A549 (cell line): ENCODE data around the gene EXOC2. TPM values are rescaled to one million over a fixed set of nuclear protein-coding genes. Genes with fewer than 3 reads are reported as not detected.

Experiments used
- ATAC-seq, 2 experiments: fragments of 200-7000 bp in 1 of 2; fragments of >200 bp in 1 of 2; cut with Nextera tagmentation in 1 of 2; cut with Tn5 transposase in 1 of 2; 3 replicates each; pipeline versions ENCODE4 v1.8.0 to v1.9.1; 2018 to 2020; ENCODE audit warnings: mild to moderate bottlenecking in 1 of 2, moderate library complexity in 1 of 2
- CTCF ChIA-PET: fragments of 300-600 bp; sonication (Branson Sonifier 250); formaldehyde crosslinking; extraction: SDS; loops from one replicate; lab custom pipeline; 2021; ENCODE audit warnings: antibody characterized with exemption, inconsistent platforms; lab: Yijun Ruan, JAX
- POLR2A ChIA-PET: fragments of 350-600 bp; formaldehyde crosslinking; extraction: SDS; loops from one replicate; lab custom pipeline; 2021; ENCODE audit warnings: antibody characterized with exemption, inconsistent platforms; lab: Yijun Ruan, JAX
- DNase-seq, 2 experiments: peaks; one replicate each; pipeline versions ENCODE4 v3.0.0 to v3.0.0-alpha.2; 2011 to 2016; ENCODE audit warnings: low read depth in 1 of 2, low spot score in 1 of 2
- FAIRE-seq: peaks from 2 replicates; lab custom pipeline; 2011; peaks lifted over from hg19 to GRCh38; lab: Jason Lieb, UNC
- H3K27ac ChIP-seq, 2 experiments: fragments of >200 bp; sonication (Bioruptor Twin); formaldehyde crosslinking; 3 replicates each; pipeline ENCODE4 v1.5.1; 2016 to 2017
- H3K4me1 ChIP-seq: fragments of >200 bp; sonication (Bioruptor Twin); formaldehyde crosslinking; 3 replicates; pipeline ENCODE4 v1.6.1; 2016
- H3K4me2 ChIP-seq: fragments of >200 bp; sonication (Bioruptor Twin); formaldehyde crosslinking; 3 replicates; pipeline ENCODE4 v1.6.1; 2016
- H3K4me3 ChIP-seq: fragments of >200 bp; sonication (Bioruptor Twin); formaldehyde crosslinking; 3 replicates; pipeline ENCODE4 v1.5.1; 2016
- H3K9me3 ChIP-seq: fragments of >200 bp; sonication (Bioruptor Twin); formaldehyde crosslinking; 3 replicates; pipeline ENCODE4 v1.6.1; 2016
- BHLHE40 ChIP-seq: IDR thresholded peaks from 2 replicates; pipeline ENCODE4 v1.6.1; 2012; ENCODE audit warnings: low read depth, low read length, inconsistent platforms
- CEBPB ChIP-seq, 2 experiments: fragments of >200 bp in 1 of 2; sonication (Bioruptor Twin) in 1 of 2; formaldehyde crosslinking in 1 of 2; IDR thresholded peaks; 2 replicates each; pipeline ENCODE4 v1.6.1; 2012 to 2016
- EHMT2 ChIP-seq: fragments of 200-600 bp; sonication (generic); IDR thresholded peaks from 2 replicates; pipeline ENCODE4 v1.6.1; 2016; ENCODE audit warnings: antibody characterized with exemption, low read depth, mild to moderate bottlenecking, moderate library complexity
- FOSL2 ChIP-seq, 2 experiments: fragments of 450-650 bp in 1 of 2; fragments of >200 bp in 1 of 2; sonication (Bioruptor Twin) in 1 of 2; formaldehyde crosslinking; IDR thresholded peaks; 2 replicates each; pipeline versions ENCODE4 v1.5.0 to v1.6.1; 2016 to 2020; ENCODE audit warnings: mild to moderate bottlenecking in 1 of 2, moderate library complexity in 1 of 2
- HOXA7 ChIP-seq: fragments of 250-450 bp; sonication (Bioruptor Pico); IDR thresholded peaks from 2 replicates; pipeline ENCODE4 v1.5.0; 2020; ENCODE audit warnings: mild to moderate bottlenecking, moderate library complexity
- JUNB ChIP-seq: fragments of >200 bp; sonication (Bioruptor Twin); formaldehyde crosslinking; IDR thresholded peaks from 2 replicates; pipeline ENCODE4 v1.6.1; 2016
- MAFK ChIP-seq: fragments of 450-650 bp; IDR thresholded peaks from 2 replicates; pipeline ENCODE4 v1.6.1; 2014; ENCODE audit not compliant: partially characterized antibody
- MYC ChIP-seq: IDR thresholded peaks from 2 replicates; pipeline ENCODE4 v1.6.1; 2012; ENCODE audit warnings: mild to moderate bottlenecking, inconsistent platforms, low read length, improper control_type of control experiment, borderline replicate concordance
- RAD21 ChIP-seq, 2 experiments: fragments of >200 bp in 1 of 2; sonication (Bioruptor Twin) in 1 of 2; formaldehyde crosslinking in 1 of 2; IDR thresholded peaks in 1 of 2; conservative IDR thresholded peaks in 1 of 2; 2 replicates in 1 of 2; 3 replicates in 1 of 2; pipeline ENCODE4 v1.6.1; 2012 to 2018; ENCODE audit warnings: inconsistent platforms in 1 of 2
- RFX5 ChIP-seq: fragments of 450-650 bp; IDR thresholded peaks from 2 replicates; pipeline ENCODE4 v1.7.1; 2014; ENCODE audit warnings: antibody characterized with exemption, mild to moderate bottlenecking, moderate library complexity
- RNF2 ChIP-seq: fragments of 200-600 bp; sonication (generic); IDR thresholded peaks from 2 replicates; pipeline ENCODE4 v1.6.1; 2016; ENCODE audit warnings: low read depth, mild to moderate bottlenecking, antibody characterized with exemption, moderate library complexity, borderline replicate concordance
- TP53 ChIP-seq: fragments of 250-450 bp; sonication (Bioruptor Pico); IDR thresholded peaks from 2 replicates; pipeline ENCODE4 v1.5.0; 2021; ENCODE audit warnings: mild to moderate bottlenecking, moderate library complexity
- ZNF302 ChIP-seq: fragments of 250-450 bp; sonication (Bioruptor Pico); IDR thresholded peaks from 2 replicates; pipeline ENCODE4 v1.9.0; 2021; ENCODE audit warnings: inconsistent platforms, mild to moderate bottlenecking, moderate library complexity
- WGBS: methylation state at CpG from one replicate; pipeline ENCODE4 v1.1.6; 2017; ENCODE audit errors: missing lambda C conversion rate; 5-methylcytosine and 5-hydroxymethylcytosine counted together
- polyA plus RNA-seq, 4 experiments: library from polyadenylated mRNA; depleted of rRNA in 3 of 4; stranded (reverse); fragments of >200 nt; fragmentation: RNase III in 1 of 4; extraction: RNeasy Plus Mini Kit Qiagen cat#74134 plus additional on column Dnase treatment in 1 of 4; gene quantifications; 2 replicates in 3 of 4; 3 replicates in 1 of 4; pipeline ENCODE4 v1.2.3, GENCODE V29; 2011 to 2017
- TF ChIP-seq, protein P1 (sequence below): fragments of 450-650 bp; IDR thresholded peaks from 2 replicates; pipeline ENCODE4 v1.6.1; 2014; ENCODE audit warnings: antibody characterized with exemption
- TF ChIP-seq, protein P2 (sequence below): fragments of 250-450 bp; sonication (Bioruptor Pico); IDR thresholded peaks from 2 replicates; pipeline ENCODE4 v1.5.0; 2021; ENCODE audit warnings: mild to moderate bottlenecking, moderate library complexity, borderline replicate concordance
- TF ChIP-seq, protein P3 (sequence below): fragments of >200 bp; sonication (Bioruptor Twin); formaldehyde crosslinking; IDR thresholded peaks from 3 replicates; pipeline ENCODE4 v1.5.1; 2016
- TF ChIP-seq, protein P4 (sequence below): fragments of >200 bp; sonication (Bioruptor Twin); formaldehyde crosslinking; IDR thresholded peaks from 3 replicates; pipeline ENCODE4 v1.6.1; 2016

The EXOC2 gene
- polyA plus RNA-seq, 2 of the 4 experiments (the other 2 are of a cell fraction) = 13.3 to 22.9 TPM

DNA sequence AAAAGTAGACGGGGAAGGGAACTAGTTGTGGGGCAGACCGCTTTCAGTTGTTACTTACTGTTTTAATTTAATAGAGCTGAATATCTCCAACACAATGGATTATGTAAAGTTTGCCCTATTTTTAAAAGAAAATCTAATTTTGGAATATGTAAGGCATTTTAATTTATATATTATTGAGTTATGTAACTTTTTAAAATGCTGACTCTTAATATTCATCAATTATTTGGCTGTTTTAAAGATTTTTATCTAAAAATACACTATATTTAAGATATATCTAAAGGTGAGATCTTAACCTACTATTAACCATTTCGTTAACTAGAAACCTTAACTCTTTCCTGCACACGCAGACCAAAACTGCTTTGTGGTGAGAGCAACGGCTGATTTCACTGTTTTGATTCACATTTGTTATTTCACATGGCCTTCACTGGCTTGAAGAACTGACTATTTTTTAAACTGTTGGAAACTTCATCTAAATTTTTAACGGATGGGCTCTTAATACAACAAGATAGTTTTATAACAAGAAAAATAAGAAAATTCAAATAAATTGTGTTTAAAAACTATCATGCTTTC lies 123.9 kb downstream of the EXOC2 start:
- ChIA-PET POLR2A (no interaction called here), CTCF (no interaction called here)
- TF ChIP-seq MAFK (peak; percentile 17), JUNB (no peak), ZNF302 (CRISPR knock-in tag) (no peak), RAD21 (conservative IDR thresholded peaks at IDR 0.05 in 1 of 2, IDR thresholded peaks at IDR 0.05 in 1 of 2) (no peak), EHMT2 (no peak), RFX5 (no peak)
- no peak overlapping the region for H3K4me3 ChIP-seq
- WGBS = 94% methylated on average over 6 of the region's 6 CpGs
- H3K4me2 ChIP-seq = no peak overlapping the region
- no peaks in the 10 kb centered on the region for H3K9me3 ChIP-seq
- DNase-seq (no peak), ATAC-seq (no peak), FAIRE-seq (no peak)
- no peaks in the 10 kb centered on the region for H3K4me1 ChIP-seq
- no peak overlapping the region for H3K27ac ChIP-seq

DNA sequence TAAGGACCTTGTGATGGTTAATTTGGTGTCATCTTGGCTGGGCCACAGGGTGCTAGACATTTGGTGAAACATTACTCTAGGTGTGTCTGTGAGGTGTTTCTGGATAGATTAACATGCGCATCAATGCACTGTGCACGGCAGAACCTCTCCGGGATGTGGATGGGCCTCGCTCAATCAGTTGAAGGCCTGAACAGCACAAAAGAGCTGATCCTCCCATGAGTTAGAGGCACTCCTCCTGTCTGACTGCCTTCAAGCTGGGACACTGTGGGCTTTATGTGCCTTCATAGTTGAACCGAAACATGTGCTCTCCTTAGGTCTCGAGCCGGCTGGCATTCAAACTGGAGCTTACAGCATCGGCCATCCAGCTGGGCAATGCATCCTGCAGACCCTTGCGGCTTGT lies 124.9 kb downstream of the EXOC2 start:
- ChIA-PET CTCF (interaction anchor here (1.8 kb wide), 1 partner anchor 25 kb away, joined by 5 read pairs; no protein-coding TSS in a partner anchor), POLR2A (no interaction called here)
- 83% methylated on average over 1 of the region's 9 CpGs for WGBS
- Histone ChIP-seq H3K27ac (no peak overlapping the region), H3K9me3 (no peaks in the 10 kb centered on the region), H3K4me2 (no peak overlapping the region), H3K4me1 (no peaks in the 10 kb centered on the region), H3K4me3 (no peak overlapping the region)
- FAIRE-seq (no peak), ATAC-seq (no peak), DNase-seq (no peak)
- TF ChIP-seq, protein P1, sequence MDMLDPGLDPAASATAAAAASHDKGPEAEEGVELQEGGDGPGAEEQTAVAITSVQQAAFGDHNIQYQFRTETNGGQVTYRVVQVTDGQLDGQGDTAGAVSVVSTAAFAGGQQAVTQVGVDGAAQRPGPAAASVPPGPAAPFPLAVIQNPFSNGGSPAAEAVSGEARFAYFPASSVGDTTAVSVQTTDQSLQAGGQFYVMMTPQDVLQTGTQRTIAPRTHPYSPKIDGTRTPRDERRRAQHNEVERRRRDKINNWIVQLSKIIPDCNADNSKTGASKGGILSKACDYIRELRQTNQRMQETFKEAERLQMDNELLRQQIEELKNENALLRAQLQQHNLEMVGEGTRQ = no peak
- TF ChIP-seq TP53 (CRISPR knock-in tag) (no peak), HOXA7 (no peak), FOSL2 (IDR thresholded peaks at IDR 0.05) (no peak), FOSL2 (CRISPR knock-in tag; IDR thresholded peaks at IDR 0.05) (no peak), CEBPB (IDR thresholded peaks at IDR 0.05) (no peak), RNF2 (no peak), BHLHE40 (no peak), MYC (no peak)
- TF ChIP-seq, protein P2, sequence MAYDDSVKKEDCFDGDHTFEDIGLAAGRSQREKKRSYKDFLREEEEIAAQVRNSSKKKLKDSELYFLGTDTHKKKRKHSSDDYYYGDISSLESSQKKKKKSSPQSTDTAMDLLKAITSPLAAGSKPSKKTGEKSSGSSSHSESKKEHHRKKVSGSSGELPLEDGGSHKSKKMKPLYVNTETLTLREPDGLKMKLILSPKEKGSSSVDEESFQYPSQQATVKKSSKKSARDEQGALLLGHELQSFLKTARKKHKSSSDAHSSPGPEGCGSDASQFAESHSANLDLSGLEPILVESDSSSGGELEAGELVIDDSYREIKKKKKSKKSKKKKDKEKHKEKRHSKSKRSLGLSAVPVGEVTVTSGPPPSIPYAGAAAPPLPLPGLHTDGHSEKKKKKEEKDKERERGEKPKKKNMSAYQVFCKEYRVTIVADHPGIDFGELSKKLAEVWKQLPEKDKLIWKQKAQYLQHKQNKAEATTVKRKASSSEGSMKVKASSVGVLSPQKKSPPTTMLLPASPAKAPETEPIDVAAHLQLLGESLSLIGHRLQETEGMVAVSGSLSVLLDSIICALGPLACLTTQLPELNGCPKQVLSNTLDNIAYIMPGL (CRISPR knock-in tag) = no peak
- TF ChIP-seq, protein P3, sequence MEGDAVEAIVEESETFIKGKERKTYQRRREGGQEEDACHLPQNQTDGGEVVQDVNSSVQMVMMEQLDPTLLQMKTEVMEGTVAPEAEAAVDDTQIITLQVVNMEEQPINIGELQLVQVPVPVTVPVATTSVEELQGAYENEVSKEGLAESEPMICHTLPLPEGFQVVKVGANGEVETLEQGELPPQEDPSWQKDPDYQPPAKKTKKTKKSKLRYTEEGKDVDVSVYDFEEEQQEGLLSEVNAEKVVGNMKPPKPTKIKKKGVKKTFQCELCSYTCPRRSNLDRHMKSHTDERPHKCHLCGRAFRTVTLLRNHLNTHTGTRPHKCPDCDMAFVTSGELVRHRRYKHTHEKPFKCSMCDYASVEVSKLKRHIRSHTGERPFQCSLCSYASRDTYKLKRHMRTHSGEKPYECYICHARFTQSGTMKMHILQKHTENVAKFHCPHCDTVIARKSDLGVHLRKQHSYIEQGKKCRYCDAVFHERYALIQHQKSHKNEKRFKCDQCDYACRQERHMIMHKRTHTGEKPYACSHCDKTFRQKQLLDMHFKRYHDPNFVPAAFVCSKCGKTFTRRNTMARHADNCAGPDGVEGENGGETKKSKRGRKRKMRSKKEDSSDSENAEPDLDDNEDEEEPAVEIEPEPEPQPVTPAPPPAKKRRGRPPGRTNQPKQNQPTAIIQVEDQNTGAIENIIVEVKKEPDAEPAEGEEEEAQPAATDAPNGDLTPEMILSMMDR = no peak

DNA sequence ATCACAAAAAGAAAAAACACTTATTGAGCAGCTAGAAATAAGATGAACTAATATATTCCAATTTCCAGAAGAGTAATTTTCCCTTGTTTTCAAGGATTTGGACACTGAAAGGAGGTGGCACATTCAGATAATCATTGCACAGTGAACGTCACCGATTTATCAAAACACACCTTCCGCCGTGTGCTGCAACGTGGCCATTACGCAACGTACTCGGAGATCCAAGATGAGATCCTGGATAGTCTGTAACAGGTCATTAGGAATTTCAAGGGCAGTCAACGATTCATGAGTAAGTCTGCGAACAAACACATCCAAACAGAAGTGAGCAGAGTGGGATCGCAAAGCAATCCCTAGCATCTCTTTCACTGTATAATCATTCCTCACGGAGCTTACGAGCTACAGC lies 129.1 kb downstream of the EXOC2 start:
- DNase-seq = no peak
- Histone ChIP-seq H3K4me1 (no peaks in the 10 kb centered on the region), H3K4me2 (no peak overlapping the region), H3K27ac (no peak overlapping the region), H3K4me3 (no peak overlapping the region), H3K9me3 (no peaks in the 10 kb centered on the region)
- ChIA-PET POLR2A (no interaction called here), CTCF (no interaction called here)
- 91% methylated on average over 13 of the region's 13 CpGs for WGBS
- TF ChIP-seq, protein P4, sequence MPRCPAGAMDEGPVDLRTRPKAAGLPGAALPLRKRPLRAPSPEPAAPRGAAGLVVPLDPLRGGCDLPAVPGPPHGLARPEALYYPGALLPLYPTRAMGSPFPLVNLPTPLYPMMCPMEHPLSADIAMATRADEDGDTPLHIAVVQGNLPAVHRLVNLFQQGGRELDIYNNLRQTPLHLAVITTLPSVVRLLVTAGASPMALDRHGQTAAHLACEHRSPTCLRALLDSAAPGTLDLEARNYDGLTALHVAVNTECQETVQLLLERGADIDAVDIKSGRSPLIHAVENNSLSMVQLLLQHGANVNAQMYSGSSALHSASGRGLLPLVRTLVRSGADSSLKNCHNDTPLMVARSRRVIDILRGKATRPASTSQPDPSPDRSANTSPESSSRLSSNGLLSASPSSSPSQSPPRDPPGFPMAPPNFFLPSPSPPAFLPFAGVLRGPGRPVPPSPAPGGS = no peak
- TF ChIP-seq CEBPB (IDR thresholded peaks at IDR 0.05) (0 out of 4 replicates have a peak, but pooled peaks of 1 of the 2 experiments have one; percentile 16), EHMT2 (no peak)
- ATAC-seq = no peak
- FAIRE-seq = no peak
